GM12874 (cell line): Measurements from ENCODE around the gene SBK2.

Source experiments
- TF ChIP-seq, protein P1 (sequence below): IDR thresholded peaks from 2 replicates; pipeline ENCODE4 v1.5.1; 2011; ENCODE audit warnings: low read depth, mild to moderate bottlenecking, control low read depth, low read length, moderate library complexity; ENCODE audit not compliant: insufficient read depth

Gene SBK2

DNA sequence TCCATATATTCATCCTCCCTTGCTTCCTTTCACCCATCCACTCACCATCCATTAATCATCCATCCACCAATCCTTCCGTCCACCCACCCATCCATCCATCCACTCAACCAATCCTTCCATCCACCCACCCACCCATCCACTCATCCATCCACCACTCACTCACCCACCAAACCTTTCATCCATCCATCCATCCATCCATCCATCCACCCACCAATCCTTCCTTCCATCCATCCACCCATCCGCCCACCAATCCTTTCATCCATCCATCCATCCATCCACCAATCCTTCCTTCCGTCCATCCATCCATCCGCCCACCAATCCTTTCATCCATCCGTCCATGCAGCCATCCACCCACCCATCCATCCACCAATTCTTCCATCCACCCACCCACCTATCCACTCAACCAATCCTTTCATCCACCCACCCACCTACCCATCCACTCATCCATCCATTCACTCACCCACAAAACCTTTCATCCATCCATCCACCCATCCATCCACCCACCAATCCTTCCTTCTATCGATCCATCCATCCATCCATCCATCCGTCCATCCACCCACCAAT, 5.4 kb upstream of the SBK2 start:
- TF ChIP-seq, protein P1, sequence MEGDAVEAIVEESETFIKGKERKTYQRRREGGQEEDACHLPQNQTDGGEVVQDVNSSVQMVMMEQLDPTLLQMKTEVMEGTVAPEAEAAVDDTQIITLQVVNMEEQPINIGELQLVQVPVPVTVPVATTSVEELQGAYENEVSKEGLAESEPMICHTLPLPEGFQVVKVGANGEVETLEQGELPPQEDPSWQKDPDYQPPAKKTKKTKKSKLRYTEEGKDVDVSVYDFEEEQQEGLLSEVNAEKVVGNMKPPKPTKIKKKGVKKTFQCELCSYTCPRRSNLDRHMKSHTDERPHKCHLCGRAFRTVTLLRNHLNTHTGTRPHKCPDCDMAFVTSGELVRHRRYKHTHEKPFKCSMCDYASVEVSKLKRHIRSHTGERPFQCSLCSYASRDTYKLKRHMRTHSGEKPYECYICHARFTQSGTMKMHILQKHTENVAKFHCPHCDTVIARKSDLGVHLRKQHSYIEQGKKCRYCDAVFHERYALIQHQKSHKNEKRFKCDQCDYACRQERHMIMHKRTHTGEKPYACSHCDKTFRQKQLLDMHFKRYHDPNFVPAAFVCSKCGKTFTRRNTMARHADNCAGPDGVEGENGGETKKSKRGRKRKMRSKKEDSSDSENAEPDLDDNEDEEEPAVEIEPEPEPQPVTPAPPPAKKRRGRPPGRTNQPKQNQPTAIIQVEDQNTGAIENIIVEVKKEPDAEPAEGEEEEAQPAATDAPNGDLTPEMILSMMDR: no peak

DNA sequence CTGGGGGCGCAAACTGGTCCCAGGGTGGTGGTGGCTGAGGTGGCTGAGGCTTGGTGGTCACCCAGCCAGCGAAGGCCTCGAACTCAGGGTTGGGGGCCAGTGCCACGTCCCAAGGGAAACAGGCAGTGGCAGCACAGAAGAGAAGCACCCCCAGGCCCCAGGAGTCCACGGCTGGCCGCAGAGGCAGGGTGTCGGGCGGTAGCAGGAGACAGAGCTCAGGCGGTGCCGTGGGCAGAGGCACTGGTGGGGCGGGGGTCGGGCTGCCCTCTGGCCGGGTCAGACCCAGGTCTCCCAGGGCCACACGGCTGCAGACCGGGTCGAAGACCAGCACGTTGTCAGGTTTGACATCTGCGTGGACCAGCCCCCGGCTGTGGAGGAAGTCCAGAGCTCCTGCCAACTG, 4.2 kb upstream of the SBK2 start:
- TF ChIP-seq, protein P1: no peak

DNA sequence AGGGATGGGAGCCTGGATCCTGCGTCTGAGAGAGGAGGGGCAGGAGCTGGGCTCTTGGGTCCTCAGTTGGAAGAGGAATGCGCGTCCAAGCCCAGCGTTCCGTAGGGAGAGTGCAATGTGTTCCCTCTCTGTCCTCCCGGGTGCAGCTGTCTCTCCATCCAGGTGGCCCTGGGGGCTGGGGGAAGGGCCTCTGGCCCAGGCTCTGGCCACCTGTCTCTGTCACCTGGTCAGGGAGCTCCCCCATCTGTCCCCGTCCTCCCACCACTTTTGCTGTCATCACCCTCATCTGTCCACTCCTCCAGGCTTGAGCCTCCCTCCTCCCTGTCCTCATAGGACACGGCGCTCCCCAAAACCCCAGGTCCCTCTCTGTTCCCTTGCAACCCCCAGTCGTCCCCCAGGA, 3.7 kb upstream of the SBK2 start:
- TF ChIP-seq, protein P1: no peak

DNA sequence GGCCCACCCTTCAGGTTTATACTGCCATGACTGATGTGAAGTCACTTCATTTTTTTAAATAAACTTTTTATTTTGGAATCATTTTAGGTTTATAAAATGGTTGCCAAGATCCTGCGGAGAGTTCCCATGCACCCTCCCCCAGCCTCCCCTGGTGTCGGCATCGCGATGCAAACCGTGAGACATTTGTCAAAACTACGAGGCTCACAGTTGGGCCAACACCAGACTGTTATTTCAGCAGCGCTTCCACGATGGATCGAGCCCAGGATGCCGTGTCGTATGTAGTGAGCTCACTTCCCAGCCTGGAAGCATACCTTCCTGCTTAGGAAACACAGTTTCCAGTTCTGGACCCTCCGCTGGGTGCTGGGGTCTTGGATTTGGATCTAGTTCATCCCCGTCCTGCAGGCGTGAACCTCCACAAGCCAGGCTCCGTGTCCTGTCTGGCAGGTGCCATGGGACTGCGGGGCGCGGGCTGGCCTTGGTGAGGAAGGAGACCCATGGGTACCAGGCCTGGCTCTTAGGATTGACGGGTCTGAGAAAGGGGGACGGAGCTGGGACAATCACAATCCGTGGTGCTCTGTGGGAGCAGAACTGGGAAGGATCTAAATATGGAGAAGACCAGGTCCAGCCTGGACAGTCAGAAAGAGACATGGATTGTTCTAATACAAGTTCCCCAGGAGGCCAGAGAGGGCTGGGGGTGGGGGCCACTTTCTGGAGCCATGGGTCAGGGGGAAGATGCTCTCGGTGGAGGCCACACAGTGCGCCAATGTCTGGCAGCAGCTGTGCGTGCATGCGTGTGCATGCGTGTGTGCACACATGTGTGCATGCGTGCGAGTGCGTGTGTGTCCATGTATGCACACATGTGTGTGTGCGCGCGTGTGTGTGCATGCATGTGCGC, 2.4 kb upstream of the SBK2 start:
- TF ChIP-seq, protein P1: no peak

DNA sequence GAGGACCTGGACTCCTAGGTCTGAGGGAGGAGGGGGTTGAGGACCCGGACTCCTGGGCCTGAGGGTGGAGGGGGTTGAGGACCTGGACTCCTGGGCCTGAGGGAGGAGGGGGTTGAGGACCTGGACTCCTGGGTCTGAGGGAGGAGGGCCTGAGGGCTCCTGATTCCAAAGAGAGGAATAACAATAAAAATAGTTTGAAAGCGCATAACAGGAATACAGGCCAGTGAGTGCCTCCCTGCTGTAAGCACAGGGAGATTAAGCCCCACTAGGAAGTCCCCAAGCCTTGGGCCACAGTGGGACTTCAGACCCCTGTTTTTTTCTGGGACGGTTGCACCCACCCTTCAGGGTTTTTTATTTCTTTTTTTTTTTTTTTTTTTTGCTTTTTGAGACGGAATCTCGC, 1.2 kb upstream of the SBK2 start:
- TF ChIP-seq, protein P1: no peak

DNA sequence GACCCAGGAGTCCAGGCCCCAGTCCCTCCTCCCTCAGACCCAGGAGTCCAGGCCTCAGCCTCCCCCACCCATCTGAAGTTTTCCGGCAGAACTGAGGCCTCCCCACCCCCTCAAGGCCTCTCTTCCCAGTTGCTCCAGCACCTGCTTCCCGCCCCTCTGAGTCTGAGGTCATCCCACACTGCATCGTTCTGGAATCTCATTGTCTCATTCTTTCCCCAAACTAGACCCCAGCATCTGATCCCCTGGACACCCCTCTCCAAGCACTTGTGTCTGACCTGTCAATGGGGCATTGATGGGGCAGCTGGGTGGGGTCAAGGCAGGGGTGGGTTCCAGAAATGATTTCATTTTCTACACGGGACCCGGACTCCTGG, 793 bp upstream of the SBK2 start:
- TF ChIP-seq, protein P1: no peak

DNA sequence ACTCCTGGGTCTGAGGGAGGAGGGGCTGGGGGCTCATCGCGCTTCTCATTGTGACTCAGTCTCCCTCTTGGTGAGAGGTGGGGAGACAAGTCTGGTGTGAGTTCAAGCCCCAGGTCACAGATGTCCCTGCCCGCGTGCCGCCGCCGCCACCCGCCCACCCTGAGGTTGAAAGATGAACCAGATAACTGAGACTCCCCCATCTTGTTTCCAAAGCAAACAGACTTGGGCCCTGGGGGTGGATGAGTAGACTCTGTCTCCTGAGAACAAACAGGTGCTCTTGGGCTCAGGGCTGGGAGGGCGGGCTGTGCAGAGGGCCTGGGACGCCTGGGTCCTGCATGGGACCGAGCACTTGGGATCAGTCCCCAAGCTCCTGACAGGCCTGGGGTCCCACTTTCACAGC, 567 bp downstream of the SBK2 start:
- TF ChIP-seq, protein P1: no peak
